SU-DHL-6 (cell line): ENCODE measurements around the gene SNN.

Experiments
- EZH2phosphoT487 ChIP-seq: fragments of 200-600 bp; sonication (generic), shearing (Covaris generic); conservative IDR thresholded peaks from 2 replicates; pipeline ENCODE4 v1.6.1; 2018; ENCODE audit warnings: mild to moderate bottlenecking, antibody characterized with exemption, low read length, moderate library complexity, mixed read lengths
- TF ChIP-seq, protein P1 (sequence below): fragments of 200-600 bp; sonication (generic); IDR thresholded peaks from one replicate; pipeline ENCODE4 v1.5.1; 2017; ENCODE audit warnings: antibody characterized with exemption, mild to moderate bottlenecking, low read length, moderate library complexity; ENCODE audit not compliant: insufficient read depth, poor library complexity, severe bottlenecking

DNA sequence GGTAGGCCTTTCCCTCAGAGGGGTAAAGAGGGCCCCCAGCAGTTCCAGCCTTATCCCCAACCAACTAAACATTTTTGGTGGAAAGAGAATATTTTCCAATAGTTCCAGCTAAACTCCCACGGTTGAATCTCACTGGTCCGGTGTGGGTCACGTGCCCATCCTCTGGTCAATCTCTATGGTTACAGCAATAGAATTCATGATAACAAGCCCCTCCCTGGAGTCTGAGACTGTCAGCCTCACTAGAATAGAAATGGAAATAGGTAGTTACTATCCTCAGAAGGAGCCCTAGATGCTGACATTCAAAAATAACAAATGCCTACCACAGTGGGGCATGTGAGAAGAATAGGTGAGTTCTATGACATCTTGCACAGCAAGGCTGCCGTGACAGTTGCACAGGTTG, 44.0 kb upstream of the SNN start:
- TF ChIP-seq, protein P1, sequence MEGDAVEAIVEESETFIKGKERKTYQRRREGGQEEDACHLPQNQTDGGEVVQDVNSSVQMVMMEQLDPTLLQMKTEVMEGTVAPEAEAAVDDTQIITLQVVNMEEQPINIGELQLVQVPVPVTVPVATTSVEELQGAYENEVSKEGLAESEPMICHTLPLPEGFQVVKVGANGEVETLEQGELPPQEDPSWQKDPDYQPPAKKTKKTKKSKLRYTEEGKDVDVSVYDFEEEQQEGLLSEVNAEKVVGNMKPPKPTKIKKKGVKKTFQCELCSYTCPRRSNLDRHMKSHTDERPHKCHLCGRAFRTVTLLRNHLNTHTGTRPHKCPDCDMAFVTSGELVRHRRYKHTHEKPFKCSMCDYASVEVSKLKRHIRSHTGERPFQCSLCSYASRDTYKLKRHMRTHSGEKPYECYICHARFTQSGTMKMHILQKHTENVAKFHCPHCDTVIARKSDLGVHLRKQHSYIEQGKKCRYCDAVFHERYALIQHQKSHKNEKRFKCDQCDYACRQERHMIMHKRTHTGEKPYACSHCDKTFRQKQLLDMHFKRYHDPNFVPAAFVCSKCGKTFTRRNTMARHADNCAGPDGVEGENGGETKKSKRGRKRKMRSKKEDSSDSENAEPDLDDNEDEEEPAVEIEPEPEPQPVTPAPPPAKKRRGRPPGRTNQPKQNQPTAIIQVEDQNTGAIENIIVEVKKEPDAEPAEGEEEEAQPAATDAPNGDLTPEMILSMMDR: no peak
- TF ChIP-seq EZH2phosphoT487: no peak
